GM21423 (cell line): Measurements from ENCODE around the gene RASGRF1.

Source experiments
- ATAC-seq: cut with Tn5 transposase; IDR thresholded peaks from one replicate; pipeline ENCODE4 v1.9.1; 2021; ENCODE audit warnings: mild to moderate bottlenecking, moderate library complexity; ENCODE audit not compliant: unreplicated experiment

RASGRF1 gene

DNA sequence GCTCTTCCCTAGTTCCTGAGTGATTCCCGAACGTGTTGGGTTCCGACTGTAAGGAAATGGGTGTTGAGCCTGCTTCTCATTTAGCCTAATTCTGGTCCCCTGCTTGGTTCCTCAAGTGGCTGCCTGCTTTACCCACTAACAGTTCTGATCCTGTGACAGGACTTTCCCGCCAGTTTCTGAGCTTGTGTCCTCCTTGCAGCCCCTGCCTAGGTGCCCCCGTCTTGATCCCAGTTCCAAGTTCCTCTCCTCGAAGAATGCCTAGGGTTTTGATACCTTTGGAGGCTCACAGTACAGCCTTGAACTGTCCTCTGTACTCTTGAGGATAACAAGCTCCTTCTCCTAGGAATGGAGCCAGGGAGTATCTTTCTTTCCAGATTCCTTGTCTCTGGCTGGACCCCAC is 12.0 kb upstream of the RASGRF1 start:
- no peak for ATAC-seq

DNA sequence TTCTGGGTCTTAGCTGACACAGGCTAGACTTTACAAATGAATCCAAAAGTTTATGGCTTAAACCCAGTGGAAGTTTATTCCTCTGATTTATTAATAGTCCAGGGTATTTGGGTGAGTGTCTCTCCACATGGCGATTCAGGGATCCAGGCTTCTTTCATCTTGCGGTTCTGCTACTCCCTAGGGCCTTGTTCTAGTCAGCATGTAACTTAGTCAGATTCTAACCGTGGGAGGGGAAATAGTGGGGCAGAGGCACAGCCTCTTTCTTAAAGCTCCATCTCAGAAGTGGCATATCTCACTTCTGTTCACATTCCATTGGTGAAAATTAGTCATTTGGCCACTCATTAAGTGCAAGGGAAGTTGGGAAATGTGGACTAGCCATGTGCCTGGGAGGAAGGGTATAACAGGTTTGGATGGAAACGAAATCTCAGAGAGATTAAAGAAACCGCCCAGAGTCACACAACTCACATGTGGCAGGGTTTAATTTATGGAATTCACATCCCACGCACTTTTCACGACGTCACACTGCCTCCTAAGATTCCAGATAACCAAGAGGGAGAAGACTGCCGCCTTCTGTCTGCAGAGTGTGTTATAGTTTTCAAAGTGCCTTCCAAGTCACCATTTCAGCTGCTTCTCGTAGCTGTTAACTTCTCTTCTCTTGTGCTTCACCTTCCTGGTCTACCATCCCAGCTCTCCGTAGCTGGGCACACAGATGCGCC is 11.4 kb upstream of the RASGRF1 start:
- ATAC-seq: no peak

DNA sequence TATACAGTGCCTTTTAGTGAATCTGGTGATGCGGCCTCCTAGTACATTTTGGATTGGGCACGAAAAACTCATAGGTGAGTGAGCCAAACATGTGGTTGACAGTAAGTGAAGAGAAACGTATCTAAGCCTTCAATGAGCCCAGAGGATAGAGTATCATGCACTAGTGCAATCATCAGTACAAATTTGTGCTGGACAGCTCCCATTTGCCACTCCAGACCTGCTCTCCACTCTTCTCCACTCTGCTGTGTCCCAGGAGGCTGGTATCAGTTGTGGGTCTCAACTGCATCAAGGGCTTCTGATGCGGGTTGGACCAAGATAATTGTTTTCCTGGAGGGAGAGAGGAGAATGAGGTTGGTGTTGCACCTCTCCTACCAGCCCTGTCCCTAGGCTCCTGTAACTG is 9.1 kb upstream of the RASGRF1 start:
- no peak for ATAC-seq

DNA sequence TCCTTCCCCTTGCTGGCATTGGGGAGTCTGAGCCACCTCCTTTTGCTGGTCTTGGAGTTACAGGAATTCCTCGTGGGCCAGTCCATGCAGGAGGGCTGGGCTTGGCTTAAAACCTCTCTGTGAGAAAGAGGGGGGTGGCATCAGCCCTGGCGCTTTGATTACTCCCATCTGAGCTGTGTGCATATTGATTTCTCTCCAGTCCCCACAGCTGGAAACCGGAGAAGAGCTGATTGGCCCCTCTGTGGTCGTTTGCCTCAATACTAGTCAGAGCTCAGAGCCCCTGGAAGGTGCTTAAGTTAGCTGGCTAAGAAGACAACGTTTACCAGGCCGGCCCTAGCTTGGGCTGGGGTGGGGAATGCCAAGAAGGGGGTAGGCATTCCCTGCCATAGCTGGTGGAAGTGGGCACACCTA is 4.0 kb upstream of the RASGRF1 start:
- no peak for ATAC-seq

DNA sequence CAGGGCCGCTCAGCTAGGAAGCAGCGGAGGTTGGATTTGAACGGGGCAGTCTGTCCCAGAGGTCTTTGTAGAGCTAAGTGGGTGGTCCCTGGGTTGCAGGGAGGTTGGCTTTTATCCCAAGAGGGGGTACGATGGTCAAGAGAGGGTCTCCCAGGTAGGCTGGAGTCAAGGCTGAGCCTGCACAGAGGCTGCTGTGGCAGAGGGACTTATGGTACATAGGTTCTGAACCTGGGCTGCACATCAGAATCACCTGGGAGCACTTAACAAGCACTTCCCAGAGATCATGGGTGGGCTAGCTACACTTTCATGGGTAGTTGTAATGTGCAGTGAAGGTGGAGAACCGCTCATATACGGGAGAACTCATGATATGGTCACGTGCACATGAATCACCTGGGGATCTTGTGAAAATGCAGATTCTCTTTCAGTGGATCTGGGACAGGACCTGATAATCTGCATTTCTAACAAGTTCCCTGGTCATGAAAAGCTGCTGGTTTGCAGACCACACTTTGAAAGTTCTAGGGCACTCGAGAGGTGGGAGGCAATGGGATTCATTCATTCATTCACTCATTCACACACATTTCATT is 2.9 kb upstream of the RASGRF1 start:
- ATAC-seq: no peak

DNA sequence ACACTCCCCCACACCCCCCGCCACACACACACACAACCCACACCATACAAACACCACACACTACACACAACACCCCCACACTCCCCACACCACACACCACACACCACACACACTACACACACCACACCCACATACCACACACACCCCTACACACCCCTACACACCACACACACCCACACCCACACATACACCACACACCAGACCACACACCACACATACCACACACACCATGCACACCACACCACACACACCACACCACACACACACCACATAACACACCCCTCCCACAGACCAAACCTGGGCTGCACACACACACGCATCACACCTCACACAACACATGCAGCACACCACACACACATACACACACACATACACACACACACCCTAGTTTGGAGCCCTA is 1.8 kb upstream of the RASGRF1 start:
- ATAC-seq: no peak

DNA sequence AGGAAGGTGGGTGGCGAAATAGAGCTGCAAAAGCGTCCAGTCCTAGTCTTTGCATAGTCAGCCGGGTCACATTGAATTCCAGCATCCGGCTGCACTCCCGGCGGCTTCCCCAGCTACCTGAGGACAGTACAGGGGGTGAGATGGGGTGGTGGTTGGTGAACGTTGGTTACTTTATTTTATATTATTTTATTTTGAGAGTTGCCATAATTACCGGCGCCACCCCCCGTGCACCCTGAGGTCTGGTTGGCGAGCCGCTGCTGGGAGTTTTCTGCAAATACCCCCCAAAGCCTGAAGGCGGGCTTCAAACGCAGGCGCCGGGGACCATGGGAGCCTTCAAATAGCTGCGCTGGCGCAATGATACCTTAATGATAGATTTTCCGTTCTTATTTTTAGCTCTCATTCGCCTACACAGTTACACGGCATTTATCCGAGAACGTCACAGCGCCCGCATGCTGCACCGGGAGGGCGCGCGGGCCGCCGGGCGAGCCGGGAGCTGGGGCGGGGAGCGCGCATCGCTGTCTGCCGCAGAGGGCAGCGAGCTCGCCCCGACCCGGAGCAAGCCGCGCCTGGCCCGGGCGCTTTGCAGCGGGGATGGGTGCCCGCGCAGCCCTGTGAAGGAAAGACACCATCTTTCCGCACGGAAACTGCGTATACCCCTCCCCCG is 756 bp upstream of the RASGRF1 start:
- no peak for ATAC-seq

DNA sequence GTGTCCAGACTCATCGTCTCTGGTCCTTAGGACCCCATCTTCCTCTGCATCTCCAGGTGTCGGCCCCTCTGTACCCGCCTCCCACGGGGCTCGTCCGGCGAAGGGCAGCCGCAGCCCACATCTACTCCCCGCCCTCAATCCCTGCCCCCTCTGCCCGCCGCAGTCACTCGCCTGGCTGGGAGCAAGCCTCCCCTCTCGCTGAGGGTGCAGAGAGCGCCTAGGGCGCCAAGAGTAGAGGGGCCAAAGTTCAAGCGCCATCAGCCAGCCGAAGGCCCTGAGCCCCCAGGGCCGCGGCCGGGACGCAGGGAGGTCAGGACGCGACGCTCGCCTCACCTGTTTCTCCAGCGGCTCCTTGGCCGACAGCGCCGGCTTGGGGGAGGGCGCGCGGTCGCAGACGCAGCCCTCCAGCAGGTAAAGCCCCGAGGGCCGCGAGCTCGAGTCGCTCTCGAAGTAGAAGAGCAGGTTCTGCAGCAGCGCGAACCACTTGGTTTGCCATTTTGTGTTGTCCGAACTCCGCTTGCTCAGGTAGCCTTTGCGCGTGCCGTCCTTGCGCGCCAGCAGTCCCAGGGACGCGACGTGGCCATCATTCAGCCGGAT is 592 bp downstream of the RASGRF1 start:
- no peak for ATAC-seq

DNA sequence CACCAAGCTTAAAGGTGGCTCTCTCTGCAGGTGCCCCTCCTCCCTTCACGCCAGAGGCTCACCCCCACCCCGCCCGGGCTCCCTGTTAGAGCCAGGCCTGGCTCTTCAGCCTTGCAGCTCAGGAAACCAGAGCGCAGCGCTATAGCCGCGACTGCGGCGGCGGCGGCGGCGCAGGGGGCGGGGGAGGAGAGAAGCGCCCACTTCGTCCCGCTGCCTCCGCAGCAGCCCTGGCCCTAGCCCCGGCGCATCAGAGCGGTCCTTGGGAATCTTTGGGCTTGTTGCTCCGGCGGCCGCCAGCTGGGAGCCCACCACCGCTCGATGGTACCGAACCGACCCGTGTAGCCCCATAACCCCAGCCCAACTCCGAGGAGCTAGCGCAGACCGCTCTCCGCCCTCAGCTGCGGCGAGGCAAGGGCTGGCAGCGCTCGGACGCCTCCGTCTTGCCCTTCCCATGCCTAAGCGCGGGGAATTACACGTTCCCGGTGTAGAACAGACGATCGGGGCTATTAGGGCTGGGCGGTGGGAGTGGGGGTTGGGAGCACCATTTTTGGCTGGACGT is 1.2 kb downstream of the RASGRF1 start:
- ATAC-seq: no peak

DNA sequence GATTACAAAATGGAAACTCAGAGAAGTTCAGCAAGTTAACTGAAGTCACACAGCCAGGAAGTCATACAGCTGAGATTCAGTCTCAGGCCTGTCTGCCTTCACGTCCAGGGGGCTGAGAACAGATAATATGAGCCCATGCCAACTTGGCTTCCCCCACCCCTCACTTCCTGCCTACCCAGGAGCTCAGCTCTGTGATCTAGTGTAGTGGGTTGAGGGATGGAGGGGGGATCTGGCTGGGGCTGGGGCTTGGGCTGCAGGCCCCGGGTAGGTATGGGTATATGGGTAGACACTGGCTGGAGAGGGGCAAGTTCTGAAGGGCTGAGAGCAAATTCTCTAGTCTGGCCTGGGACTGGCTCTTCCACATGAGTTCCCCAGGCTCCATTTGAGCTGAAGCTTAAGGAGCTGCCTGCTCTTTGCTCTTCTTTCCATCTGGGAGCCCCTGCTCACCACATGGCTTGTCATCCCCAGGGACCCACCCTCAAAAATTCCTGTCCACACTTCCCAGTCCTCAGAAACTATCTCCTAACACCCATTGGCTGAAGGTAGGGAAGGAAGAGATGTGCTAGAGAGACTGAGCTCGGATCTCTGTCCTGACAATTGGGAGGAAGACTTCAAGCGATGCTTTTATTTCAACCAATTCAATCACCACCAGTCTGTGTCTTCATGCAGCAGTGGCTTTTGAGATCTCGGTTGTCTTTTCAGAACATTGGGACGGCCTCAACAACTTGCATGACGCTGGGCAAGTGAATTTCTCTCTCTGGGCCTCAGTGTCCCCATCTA is 2.0 kb downstream of the RASGRF1 start:
- ATAC-seq: no peak

DNA sequence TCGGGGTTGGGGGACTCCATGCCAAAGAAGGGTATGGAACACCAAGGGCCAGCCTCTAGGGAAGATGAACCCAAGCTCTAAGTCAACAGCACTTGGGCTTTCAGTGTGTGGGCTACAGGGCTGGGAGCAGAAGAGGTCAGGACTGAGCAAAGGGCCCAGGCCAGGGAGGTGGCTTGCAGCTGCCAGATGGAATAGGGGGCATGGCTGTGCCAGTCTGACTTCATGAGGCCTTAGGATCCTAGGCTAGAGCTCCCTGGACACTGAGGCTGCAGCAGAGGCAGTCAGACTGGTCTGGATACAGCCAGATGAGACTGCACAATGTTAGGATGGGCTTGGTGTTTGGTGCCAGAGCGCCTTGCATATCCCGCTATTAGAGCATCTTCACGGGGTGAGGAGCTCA is 3.8 kb downstream of the RASGRF1 start:
- no peak for ATAC-seq

DNA sequence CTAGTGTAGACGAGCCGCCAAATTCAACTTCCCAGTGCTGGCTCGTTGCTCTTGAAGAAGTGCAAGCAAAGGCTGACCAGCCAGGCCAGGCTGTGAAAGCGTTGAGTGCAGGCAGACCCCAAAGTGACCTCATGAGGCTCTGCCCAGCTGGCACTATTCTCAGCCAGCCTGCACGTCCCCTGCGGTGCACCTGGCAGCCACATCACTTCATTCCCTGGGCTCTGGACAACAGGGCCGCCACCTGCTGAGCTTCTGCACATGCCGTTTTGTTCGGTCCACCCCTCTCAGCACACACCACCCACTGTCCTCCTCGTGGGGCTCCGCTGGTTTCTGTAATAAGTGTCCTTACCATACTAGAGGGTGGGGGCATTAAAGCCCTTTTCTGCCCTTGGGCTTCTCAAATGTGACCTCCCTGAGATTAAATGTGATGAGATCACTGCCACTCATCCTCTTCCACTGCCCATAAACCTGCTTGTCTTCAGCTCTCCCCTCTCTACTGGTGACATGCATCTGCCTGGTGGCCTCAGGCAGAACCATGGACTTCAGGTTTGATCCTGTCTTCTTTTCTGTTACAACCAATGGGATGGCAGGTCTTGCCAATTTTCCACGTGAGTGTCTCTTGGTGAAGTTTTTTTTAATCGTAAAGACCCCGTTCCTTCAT is 6.1 kb downstream of the RASGRF1 start:
- ATAC-seq: no peak

DNA sequence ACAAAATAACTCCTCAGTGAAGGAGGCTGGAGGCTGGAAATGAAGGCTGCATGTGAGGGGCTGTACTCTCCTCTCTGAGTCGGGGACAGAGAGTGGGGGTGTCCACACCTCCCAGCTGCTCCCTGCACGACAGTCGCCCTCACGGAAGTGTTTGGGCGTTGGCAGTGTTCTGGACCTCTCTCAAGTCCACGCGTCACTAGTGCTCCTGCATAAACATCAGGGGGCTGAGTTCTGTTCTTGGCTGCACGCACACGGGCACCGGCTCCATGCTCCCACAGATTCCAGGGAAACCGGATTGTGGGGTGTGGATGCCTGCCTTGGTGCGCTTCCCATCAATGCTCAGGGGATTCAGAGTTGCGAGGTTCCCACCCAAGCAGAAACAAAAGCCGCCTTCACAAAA is 7.4 kb downstream of the RASGRF1 start:
- no peak for ATAC-seq

DNA sequence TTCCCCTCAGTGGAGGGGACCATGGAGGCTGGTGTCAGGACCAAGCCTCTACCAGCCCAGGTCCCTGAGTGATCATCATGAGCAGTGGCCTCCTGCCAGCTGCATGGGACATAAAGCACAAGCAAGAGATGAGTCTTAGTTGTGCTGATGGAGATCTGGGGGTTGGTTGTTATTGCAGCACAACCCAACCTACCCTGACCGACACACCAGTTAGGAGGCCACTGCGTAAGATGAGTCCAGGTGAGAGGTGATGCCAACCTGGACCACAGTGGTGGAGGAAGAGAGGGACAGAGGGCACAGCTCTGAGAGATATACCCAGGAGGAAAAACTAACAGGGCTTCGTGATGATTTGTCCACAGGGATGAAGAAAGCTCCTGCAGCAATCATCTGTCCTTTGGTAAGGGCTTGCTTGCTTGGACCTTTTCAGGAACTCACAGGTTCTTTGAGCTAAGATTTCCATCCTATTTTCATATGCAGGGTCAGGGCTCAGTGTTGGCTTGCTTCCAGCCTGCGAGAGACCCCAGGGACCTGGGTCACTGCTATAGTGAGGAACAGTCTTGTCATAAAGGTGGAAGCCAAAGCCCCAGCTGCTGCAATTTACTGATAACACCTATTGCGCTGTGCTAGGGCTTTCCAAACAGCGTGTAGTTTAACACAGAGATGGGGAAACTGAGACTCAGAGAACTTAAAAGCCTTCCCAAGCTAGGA is 8.1 kb downstream of the RASGRF1 start:
- no peak for ATAC-seq

DNA sequence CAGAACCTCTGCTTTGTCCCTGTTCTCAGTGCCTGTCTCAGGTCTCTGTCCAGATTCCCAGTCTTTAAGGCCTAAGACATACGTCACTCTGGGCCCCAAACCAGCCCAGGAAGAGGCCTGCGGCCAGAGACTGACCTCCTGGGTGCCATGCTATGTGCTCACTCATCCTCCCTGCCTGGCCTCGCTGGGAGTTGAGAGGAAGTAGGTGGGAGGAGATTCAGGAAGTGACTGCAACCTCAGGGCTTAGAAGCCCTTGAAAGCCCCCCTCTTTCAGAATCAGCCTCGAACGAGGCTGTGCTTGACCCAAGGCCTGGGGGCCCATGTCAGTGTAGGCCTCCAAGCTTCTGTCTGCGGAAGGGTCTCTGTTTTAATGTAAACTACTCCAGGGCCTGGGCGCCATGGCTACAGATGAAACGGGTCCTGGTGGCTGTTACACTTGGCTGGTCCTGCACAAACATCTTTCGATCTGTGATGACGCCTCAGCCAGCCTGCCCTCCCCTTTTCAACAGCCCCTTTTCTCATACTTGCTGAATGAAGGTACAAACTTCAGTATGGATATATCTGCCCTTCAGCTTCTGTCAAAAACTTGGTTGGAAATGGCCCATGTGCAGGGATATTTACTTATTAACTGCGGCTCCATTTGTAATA is 11.7 kb downstream of the RASGRF1 start:
- ATAC-seq: no peak

DNA sequence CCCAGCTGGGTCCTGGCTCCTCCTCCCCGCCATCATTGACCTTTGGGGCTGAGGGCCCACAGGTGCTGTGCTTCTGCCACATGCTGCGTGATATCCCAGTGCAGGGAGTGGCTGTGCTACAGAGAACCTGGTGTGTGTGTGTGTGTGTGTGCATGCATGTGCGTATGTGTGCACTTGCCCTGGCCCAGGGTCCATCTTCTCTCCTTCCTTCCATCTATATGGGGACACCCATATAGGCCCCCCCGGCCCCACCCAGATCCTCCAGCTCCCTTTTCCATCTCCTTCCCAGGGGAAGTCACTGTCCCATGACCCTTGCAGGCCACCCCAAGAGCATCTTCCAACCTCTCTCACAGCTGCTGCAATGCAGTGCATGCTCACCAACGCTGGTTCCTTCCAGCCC is 12.6 kb downstream of the RASGRF1 start:
- no peak for ATAC-seq

DNA sequence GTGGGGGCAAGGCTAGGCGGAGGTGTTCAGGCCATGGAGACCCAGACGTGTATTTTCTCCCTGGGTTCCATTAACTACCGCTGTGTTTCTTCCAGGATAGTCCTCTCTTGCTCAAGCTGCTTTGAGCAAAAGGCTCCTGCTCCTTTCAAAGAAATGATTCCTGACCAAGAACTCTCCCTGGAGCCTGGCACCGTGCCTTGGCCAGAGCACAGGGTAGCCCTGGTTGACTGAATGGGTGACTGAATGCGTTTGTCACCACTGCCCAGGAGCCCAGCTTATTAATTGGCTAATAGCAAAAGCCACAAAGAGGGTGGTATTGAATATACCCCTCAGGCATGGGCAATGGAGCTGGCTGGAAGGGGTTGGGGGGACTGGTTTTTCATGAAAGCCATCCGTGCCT is 13.9 kb downstream of the RASGRF1 start:
- no peak for ATAC-seq

DNA sequence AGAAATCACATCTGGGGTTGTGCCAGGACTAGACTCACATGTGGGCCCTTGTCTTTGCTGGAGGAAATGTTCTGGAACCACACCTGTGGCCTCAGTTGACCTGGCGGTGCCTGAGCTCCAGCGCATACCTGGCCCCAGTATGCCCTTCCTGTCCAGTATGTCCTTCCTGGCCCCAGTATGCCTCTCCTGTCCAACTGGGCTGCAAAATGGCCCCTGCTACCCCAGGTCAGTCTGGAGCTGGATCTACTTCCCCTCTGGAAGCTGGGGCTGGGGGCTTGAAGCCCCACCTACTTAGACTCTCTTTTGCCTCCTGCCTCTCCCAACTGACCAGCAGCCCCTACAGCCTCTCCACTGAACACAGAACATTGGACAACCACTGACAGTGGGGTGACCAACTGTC is 15.3 kb downstream of the RASGRF1 start:
- no peak for ATAC-seq

DNA sequence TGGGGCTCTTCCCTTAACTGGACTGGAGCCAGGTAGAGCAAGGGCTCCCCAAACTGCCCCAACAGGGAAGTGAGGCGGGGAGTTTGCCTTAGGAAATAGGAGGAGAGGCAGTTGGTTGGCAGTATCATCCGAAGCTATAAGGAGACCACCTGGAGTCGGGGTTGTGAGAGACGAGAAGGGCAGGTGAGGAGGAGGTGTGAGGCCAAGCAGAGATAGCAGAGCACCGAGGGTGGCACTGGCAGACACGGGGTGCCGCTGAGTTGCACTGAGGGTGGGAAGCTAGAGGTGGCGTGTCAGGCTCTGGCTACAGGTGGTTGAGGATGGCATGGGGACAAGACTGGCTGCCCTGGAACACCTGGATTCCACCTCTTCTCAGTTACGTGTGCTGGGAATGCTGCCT is 17.2 kb downstream of the RASGRF1 start:
- ATAC-seq: no peak
